ENCODE results near the gene YLPM1.

- TF ChIP-seq CTCF (IDR thresholded peaks at IDR 0.05) = no peak
- no peak for TF ChIP-seq ZFX (IDR thresholded peaks at IDR 0.05; ENCODE audit: borderline replicate concordance)
Measured at GRCh38 chr14:74866708-74867389, 103.7 kb downstream of the YLPM1 start.

Data from 22Rv1 (cell line).